WERI-Rb-1 (cell line): ENCODE data around the gene TMEM123.

Experiments
- DNase-seq: peaks from one replicate; pipeline ENCODE4 v3.0.0-alpha.2; 2020
- H3K27ac ChIP-seq: fragments of 250-450 bp; sonication (Bioruptor Pico); 2 replicates; pipeline ENCODE4 v1.5.1; 2020; ENCODE audit warnings: mild to moderate bottlenecking, moderate library complexity
- H3K27me3 ChIP-seq: fragments of 250-450 bp; sonication (Bioruptor Pico); 2 replicates; pipeline ENCODE4 v1.5.1; 2021; ENCODE audit warnings: mild to moderate bottlenecking, low read depth, moderate library complexity; ENCODE audit not compliant: insufficient read depth, severe bottlenecking
- H3K36me3 ChIP-seq: fragments of 250-450 bp; sonication (Bioruptor Pico); 2 replicates; pipeline ENCODE4 v1.5.1; 2020; ENCODE audit warnings: mild to moderate bottlenecking, moderate library complexity
- H3K4me3 ChIP-seq: 2 replicates; pipeline ENCODE4 v1.5.1; 2011; ENCODE audit warnings: low read depth, mild to moderate bottlenecking, control low read depth, low read length
- H3K9me3 ChIP-seq: fragments of 250-450 bp; sonication (Bioruptor Pico); 2 replicates; pipeline ENCODE4 v1.5.1; 2021; ENCODE audit warnings: mild to moderate bottlenecking, moderate library complexity; ENCODE audit not compliant: severe bottlenecking
- CTCF ChIP-seq: IDR thresholded peaks from 2 replicates; pipeline ENCODE4 v1.5.1; 2011; ENCODE audit warnings: low read depth, mild to moderate bottlenecking, control low read depth, inconsistent platforms, low read length

The TMEM123 gene

GRCh38 chr11:102457865-102458264, 5.3 kb upstream of the TMEM123 start:
- no peak for DNase-seq
- Histone ChIP-seq H3K4me3 (no peak overlapping the region), H3K36me3 (no peaks in the 10 kb centered on the region), H3K9me3 (no peaks in the 10 kb centered on the region), H3K27ac (no peak overlapping the region), H3K27me3 (no peaks in the 10 kb centered on the region)
- no peak for TF ChIP-seq CTCF

GRCh38 chr11:102457056-102457677, 4.6 kb upstream of the TMEM123 start:
- no peaks in the 10 kb centered on the region for H3K9me3 ChIP-seq
- no peak for TF ChIP-seq CTCF
- no peaks in the 10 kb centered on the region for H3K27me3 ChIP-seq
- H3K27ac ChIP-seq, result no peak overlapping the region
- no peak overlapping the region for H3K4me3 ChIP-seq
- DNase-seq, result no peak
- peaks cover 3% of the 10 kb centered on the region; the same call in 1 of the 2 replicates for H3K36me3 ChIP-seq

- Histone ChIP-seq H3K4me3 (no peak overlapping the region), H3K27ac (no peak overlapping the region), H3K36me3 (peaks cover 3% of the 10 kb centered on the region; the same call in 1 of the 2 replicates), H3K9me3 (no peaks in the 10 kb centered on the region), H3K27me3 (no peaks in the 10 kb centered on the region)
- no peak for TF ChIP-seq CTCF
- no peak for DNase-seq
Measured at GRCh38 chr11:102456381-102456780, 3.8 kb upstream of the TMEM123 start.

GRCh38 chr11:102453921-102454320, 1.4 kb upstream of the TMEM123 start:
- no peak for DNase-seq
- Histone ChIP-seq H3K27ac (peak overlapping the region; percentile 93), H3K27me3 (no peaks in the 10 kb centered on the region), H3K4me3 (peak overlapping the region; percentile 95), H3K36me3 (peaks cover 4% of the 10 kb centered on the region), H3K9me3 (no peaks in the 10 kb centered on the region)
- no peak for TF ChIP-seq CTCF

GRCh38 chr11:102453302-102453695, 734 bp upstream of the TMEM123 start:
- Histone ChIP-seq H3K27me3 (no peaks in the 10 kb centered on the region), H3K4me3 (peak overlapping the region; percentile 95), H3K36me3 (peaks cover 11% of the 10 kb centered on the region), H3K27ac (peak overlapping the region; percentile 93), H3K9me3 (no peaks in the 10 kb centered on the region)
- no peak for TF ChIP-seq CTCF
- no peak for DNase-seq
